GM12892 (cell line): ENCODE measurements around the gene TFF3.

Source experiments
- DNase-seq: peaks from one replicate; pipeline ENCODE4 v3.0.0; 2011; ENCODE audit not compliant: insufficient read length
- FAIRE-seq: peaks from 2 replicates; lab custom pipeline; 2011; peaks lifted over from hg19 to GRCh38; lab: Jason Lieb, UNC
- POLR2A ChIP-seq: IDR thresholded peaks from 2 replicates; pipeline ENCODE4 v1.6.1; 2011; ENCODE audit warnings: low read depth, low read length, control low read depth
- POLR2AphosphoS5 ChIP-seq: IDR thresholded peaks from 2 replicates; pipeline ENCODE4 v1.6.1; 2011; ENCODE audit warnings: low read depth, low read length, control low read depth
- TAF1 ChIP-seq: IDR thresholded peaks from 2 replicates; pipeline ENCODE4 v1.6.1; 2011; ENCODE audit warnings: low read depth, mild to moderate bottlenecking, control low read depth, low read length, borderline replicate concordance

The TFF3 gene

GRCh38 chr21:42281181-42281680 is 34.0 kb downstream of the TFF3 start:
- FAIRE-seq, result no peak
- TF ChIP-seq POLR2A, result no peak

GRCh38 chr21:42280356-42281180 is 34.6 kb downstream of the TFF3 start:
- TF ChIP-seq POLR2AphosphoS5 (no peak), POLR2A (no peak), TAF1 (no peak)
- DNase-seq (no peak), FAIRE-seq (no peak)

More at GRCh38 chr21:42281181-42281680, 34.0 kb downstream of the TFF3 start:
- DNase-seq, result no peak

- TF ChIP-seq POLR2A (no peak), POLR2AphosphoS5 (no peak), TAF1 (no peak)
- FAIRE-seq, result no peak
- no peak for DNase-seq
Measured at GRCh38 chr21:42279888-42280287, 35.3 kb downstream of the TFF3 start.

GRCh38 chr21:42279341-42279871 is 35.8 kb downstream of the TFF3 start:
- TF ChIP-seq POLR2AphosphoS5 (no peak), TAF1 (no peak)
- DNase-seq, result no peak
- FAIRE-seq, result no peak

GRCh38 chr21:42278451-42279149 is 36.6 kb downstream of the TFF3 start:
- TF ChIP-seq POLR2AphosphoS5, result no peak
- no peak for TF ChIP-seq POLR2A
- no peak for TF ChIP-seq TAF1
- no peak for DNase-seq
- no peak for FAIRE-seq

GRCh38 chr21:42277593-42277992 is 37.6 kb downstream of the TFF3 start:
- TF ChIP-seq POLR2A, result no peak
- TF ChIP-seq POLR2AphosphoS5, result no peak
- no peak for TF ChIP-seq TAF1
- DNase-seq (no peak), FAIRE-seq (no peak)

GRCh38 chr21:42276526-42277154 is 38.6 kb downstream of the TFF3 start:
- DNase-seq, result no peak
- no peak for FAIRE-seq
- TF ChIP-seq POLR2AphosphoS5, result no peak
- no peak for TF ChIP-seq POLR2A
- TF ChIP-seq TAF1, result no peak

GRCh38 chr21:42276076-42276475 is 39.1 kb downstream of the TFF3 start:
- TF ChIP-seq POLR2AphosphoS5 (no peak), POLR2A (no peak), TAF1 (no peak)
- no peak for FAIRE-seq
- DNase-seq, result no peak

- FAIRE-seq, result no peak
- TF ChIP-seq POLR2AphosphoS5, result no peak
- TF ChIP-seq POLR2A, result no peak
- TF ChIP-seq TAF1, result no peak
- DNase-seq, result no peak
Measured at GRCh38 chr21:42272984-42273600, 42.1 kb downstream of the TFF3 start.

GRCh38 chr21:42272109-42272962 is 42.9 kb downstream of the TFF3 start:
- FAIRE-seq (no peak), DNase-seq (no peak)
- TF ChIP-seq POLR2A, result no peak
- no peak for TF ChIP-seq POLR2AphosphoS5
- TF ChIP-seq TAF1, result no peak

GRCh38 chr21:42271065-42271464 is 44.1 kb downstream of the TFF3 start:
- TF ChIP-seq TAF1 (no peak), POLR2A (no peak), POLR2AphosphoS5 (no peak)
- no peak for DNase-seq
- FAIRE-seq, result no peak
